ENCODE data around the gene SNRPB2. TPM values are rescaled to one million over a fixed set of nuclear protein-coding genes. Genes with fewer than 3 reads are reported as not detected.

Gene SNRPB2
- total and polyA plus RNA-seq, 9 donors = 20.6 to 67.4 (median 50.5) TPM

DNA sequence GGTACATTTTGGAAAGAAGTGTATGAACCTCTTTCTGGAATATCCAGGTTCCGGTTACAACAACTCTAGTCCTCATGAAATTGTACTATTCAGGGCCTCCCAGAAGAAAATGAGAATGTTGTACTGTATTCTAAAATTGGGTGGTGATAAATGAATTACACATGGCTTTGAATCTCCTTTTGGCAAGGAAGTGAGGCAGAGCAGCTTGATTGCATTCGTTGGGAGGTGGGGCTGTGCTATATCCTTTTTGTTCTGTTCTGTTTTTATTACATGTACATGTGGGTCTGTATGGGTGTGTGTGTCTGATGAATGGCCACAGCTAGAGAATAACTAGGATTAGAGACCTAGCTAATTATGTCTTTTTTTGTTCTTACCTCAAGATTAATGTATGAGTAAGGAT is 37.8 kb upstream of the SNRPB2 start:
- no peak overlapping the region for H3K4me3 ChIP-seq
- no peak overlapping the region for H3K27ac ChIP-seq
- no peak for TF ChIP-seq CTCF (IDR thresholded peaks at IDR 0.05)
- no peak for TF ChIP-seq EP300 (IDR thresholded peaks at IDR 0.05)
- no peak for TF ChIP-seq POLR2A (IDR thresholded peaks at IDR 0.05)
- DNase-seq = no peak
- H3K4me1 ChIP-seq (ENCODE audit: insufficient read depth) = no peaks in the 10 kb centered on the region
- H3K36me3 ChIP-seq = no peaks in the 10 kb centered on the region
- 40 to 59% (median 52%) methylated on average over 2 of the region's 2 CpGs for WGBS, 3 donors
- intact Hi-C loops (cut with DNase I) = no loop called here
- no peaks in the 10 kb centered on the region for H3K9me3 ChIP-seq
- no peaks in the 10 kb centered on the region for H3K27me3 ChIP-seq

DNA sequence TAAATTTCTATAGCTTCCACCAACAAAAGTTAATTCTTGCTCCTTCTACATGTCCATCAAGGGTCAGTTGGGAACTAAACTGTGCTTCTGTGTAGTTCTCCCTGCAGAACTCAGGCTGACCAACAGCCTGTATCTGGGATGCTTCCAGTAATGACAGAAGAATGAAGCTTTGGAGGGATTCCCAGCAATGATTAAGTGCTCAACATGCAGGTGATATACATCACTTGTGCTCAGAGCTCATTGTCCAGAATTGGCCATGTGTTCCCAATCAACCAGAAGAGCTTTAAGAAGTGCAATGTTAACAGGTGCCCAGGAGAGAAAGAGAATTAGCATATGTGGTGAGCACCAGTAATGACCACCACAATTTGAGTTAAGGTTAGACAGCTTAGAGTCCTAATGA is 37.4 kb upstream of the SNRPB2 start:
- intact Hi-C loops (cut with DNase I) = no loop called here
- TF ChIP-seq EP300 (IDR thresholded peaks at IDR 0.05) (no peak), POLR2A (IDR thresholded peaks at IDR 0.05) (no peak), CTCF (IDR thresholded peaks at IDR 0.05) (no peak)
- DNase-seq = no peak

DNA sequence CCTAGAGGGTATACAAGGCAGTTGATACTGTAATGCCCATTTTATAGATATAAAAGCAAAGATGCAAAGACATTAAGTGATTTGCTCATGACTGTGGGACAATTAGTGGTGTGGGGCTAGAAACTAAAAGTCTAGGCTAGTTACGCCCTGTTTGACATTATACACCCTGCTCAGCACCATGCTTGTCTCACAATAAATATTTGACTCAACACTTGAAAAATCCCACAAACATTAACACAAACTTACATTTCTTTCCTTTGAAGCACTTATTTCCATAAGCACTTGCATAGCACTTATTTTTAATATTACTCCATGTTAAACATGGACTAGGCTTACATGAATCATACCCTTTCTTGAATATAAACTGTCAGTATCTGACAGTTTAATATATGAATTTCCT is 36.5 kb upstream of the SNRPB2 start:
- TF ChIP-seq CTCF (IDR thresholded peaks at IDR 0.05) = no peak
- no peak for TF ChIP-seq EP300 (IDR thresholded peaks at IDR 0.05)
- TF ChIP-seq POLR2A (IDR thresholded peaks at IDR 0.05) = no peak
- intact Hi-C loops (cut with DNase I) = no loop called here

More for the DNA sequence above, 37.4 kb upstream of the SNRPB2 start:
- Histone ChIP-seq H3K27me3 (no peaks in the 10 kb centered on the region), H3K4me1 (ENCODE audit: insufficient read depth) (no peaks in the 10 kb centered on the region), H3K36me3 (no peaks in the 10 kb centered on the region), H3K27ac (no peak overlapping the region), H3K9me3 (no peaks in the 10 kb centered on the region), H3K4me3 (no peak overlapping the region)

DNA sequence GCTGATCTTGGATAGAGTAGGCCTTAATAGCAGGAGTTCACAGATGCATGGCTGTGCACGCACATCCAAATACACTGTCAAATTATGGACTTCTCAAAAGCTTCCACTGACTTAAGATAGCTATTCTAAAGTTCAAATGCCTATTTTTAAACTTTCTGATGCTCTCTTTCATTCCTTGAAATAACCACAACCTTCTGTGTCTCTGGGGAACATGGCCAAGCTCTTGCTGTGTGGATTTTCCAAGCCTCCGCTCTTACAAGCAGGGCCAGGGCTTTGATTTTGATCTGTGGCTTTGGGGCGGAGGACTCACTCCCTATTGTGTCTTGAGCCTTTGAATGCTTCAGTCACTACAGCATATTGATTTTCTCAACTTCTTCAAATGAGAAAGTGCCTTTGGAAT is 35.7 kb upstream of the SNRPB2 start:
- Histone ChIP-seq H3K36me3 (no peaks in the 10 kb centered on the region), H3K27ac (no peak overlapping the region), H3K4me3 (no peak overlapping the region), H3K9me3 (no peaks in the 10 kb centered on the region), H3K27me3 (no peaks in the 10 kb centered on the region), H3K4me1 (ENCODE audit: insufficient read depth) (no peaks in the 10 kb centered on the region)
- TF ChIP-seq CTCF (IDR thresholded peaks at IDR 0.05) (no peak), POLR2A (IDR thresholded peaks at IDR 0.05) (no peak), EP300 (IDR thresholded peaks at IDR 0.05) (no peak)
- intact Hi-C loops (cut with DNase I) = no loop called here
- no peak for DNase-seq
- 51 to 75% (median 75%) methylated on average over 3 of the region's 3 CpGs for WGBS, 3 donors

More for the DNA sequence above, 36.5 kb upstream of the SNRPB2 start:
- Histone ChIP-seq H3K27ac (no peak overlapping the region), H3K4me1 (ENCODE audit: insufficient read depth) (no peaks in the 10 kb centered on the region), H3K4me3 (no peak overlapping the region), H3K36me3 (no peaks in the 10 kb centered on the region), H3K9me3 (no peaks in the 10 kb centered on the region), H3K27me3 (no peaks in the 10 kb centered on the region)
- DNase-seq = no peak
- 87 to 100% (median 95%) methylated on average over 1 of the region's 1 CpG for WGBS, 3 donors

GRCh38 chr20:16695628-16696027 is 34.2 kb upstream of the SNRPB2 start:
- H3K27ac ChIP-seq = no peak overlapping the region
- DNase-seq = no peak
- no peak for TF ChIP-seq EP300 (IDR thresholded peaks at IDR 0.05)
- TF ChIP-seq CTCF (IDR thresholded peaks at IDR 0.05) = no peak
- TF ChIP-seq POLR2A (IDR thresholded peaks at IDR 0.05) = no peak
- no peaks in the 10 kb centered on the region for H3K9me3 ChIP-seq
- H3K27me3 ChIP-seq = no peaks in the 10 kb centered on the region
- no peaks in the 10 kb centered on the region for H3K36me3 ChIP-seq
- intact Hi-C loops (cut with DNase I) = no loop called here
- 51 to 55% (median 53%) methylated on average over 3 of the region's 3 CpGs for WGBS, 3 donors
- no peaks in the 10 kb centered on the region for H3K4me1 ChIP-seq (ENCODE audit: insufficient read depth)
- no peak overlapping the region for H3K4me3 ChIP-seq
